ENCODE data around the gene CACNA1S.

The CACNA1S gene

DNA sequence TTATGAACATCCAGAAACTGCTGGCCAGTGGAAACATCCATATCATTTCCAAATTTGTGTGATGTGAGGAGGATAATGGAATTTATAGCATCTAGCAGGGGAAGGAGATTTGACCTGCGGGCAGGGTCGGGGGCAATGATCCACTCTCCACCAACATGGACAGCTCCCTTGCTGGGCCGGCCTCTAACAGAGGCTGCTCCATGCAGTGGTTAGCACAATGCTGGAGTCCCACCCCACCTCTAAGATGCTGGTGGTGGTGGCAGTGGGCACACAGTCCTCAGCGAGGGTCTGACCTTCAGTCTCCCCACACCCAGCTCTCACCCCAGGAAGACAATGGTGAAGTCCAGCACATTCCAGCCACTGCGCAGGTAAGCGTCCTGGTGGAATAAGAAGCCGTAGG lies 18.7 kb downstream of the CACNA1S start:
- no peak for DNase-seq (ENCODE audit: low read depth in 2 of 2)

DNA sequence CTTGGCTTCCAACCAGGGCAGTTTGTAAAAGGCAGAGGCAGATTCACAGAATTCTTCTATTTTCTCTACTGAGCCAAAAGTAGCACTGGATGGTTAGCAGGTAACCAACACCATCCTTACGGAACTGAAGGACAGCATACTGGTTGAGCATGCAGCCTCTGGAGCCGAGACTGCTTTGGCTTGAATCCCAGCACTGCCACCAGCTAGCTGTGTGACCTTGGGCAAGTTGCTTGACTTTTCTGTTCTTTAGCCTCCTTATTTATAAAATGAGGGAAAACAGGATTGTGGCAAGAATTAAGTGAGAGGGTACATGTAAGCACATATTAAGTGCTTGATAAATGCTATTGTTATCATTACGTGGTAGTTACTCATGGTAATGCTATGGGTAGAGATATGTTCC lies 19.5 kb downstream of the CACNA1S start:
- DNase-seq (ENCODE audit: low read depth in 2 of 2), result no peak

DNA sequence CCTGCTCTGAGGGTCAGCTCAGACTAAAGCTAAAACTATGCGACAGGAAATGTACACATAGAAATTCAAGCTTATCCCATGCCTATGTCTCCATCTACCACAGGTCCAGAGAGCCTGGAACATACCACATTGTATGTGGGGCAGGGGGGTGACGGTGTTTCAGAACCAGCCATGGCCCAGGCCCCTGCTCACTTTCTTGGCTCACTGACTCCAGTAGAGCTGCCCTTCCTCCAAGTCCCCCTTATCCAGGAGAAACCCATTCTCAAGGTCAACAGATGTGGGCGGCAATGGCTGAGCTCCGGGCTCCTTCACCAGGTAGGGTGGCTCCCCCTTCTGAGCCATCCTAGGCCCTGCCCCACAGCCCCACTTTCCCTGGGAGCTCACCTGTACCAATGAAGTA lies 21.0 kb downstream of the CACNA1S start:
- DNase-seq (ENCODE audit: low read depth in 2 of 2), result no peak

DNA sequence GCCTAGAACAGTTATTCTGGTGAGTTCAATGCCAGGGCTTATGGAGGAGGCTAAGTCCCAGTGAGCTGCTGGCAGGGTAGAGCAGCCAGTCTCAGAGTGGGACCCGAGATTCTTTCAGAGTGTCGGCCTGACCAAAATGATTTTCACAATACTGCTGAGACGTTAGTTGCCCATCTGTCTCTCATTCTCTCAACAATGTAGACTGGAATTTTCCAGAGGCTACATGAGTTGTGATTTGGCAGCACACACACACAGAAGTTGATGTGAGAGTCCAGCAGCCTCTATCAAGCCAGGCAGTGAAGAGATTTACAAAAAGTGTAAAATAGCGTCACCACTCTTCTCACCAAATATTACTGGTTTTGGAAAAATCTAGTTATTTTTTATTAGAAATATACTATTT lies 21.7 kb downstream of the CACNA1S start:
- DNase-seq (ENCODE audit: low read depth in 2 of 2), result no peak

DNA sequence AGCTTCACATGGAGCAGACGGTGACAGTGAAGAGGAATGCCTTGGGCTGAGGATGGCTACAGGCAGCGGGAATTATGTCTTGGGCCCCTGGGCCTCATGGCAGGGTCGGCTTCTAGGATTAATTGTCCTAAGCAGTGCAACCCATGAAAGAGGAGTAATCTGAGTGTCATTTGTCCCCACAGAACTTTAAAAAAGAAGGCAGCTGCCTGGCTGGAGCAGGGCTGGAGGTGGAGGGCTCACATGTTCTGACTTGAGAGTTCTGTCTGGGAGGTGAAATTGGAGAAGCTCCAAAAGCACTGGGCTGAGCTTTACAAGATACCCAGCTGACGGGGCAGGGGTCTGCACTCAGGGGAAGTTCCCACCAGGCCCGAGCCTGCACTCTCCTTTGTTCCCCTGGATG lies 22.6 kb downstream of the CACNA1S start:
- no peak for DNase-seq (ENCODE audit: low read depth in 2 of 2)

DNA sequence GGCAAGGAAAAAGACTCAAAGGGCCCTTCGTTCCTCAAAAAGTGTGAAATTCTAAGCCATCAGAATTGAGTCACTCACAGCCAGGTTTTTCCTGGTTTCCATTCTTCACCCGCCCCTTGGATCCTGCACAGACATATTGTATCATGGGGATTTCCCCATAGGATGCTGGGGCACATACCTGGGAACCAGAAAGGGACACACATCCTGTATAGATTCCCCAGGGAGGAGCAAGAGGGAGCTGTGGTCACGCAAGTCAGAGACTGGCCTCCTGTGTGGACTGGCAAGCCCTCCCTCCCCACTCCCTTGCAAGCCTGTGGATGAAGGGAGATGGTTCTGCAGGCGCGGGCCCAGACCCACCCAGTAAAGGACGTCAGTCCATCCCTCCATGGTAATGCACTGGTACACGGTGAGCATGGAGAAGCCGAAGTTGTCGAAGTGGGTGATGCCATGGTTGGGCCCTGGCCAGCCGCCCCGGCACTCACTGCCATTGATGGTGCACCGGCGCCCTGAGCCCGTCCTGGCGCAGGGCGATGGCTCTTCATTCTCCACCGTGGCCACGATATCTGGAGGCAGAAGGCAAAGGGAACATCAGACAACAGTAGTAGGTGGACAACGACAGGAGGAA lies 23.2 kb downstream of the CACNA1S start:
- no peak for DNase-seq (ENCODE audit: low read depth in 2 of 2)

DNA sequence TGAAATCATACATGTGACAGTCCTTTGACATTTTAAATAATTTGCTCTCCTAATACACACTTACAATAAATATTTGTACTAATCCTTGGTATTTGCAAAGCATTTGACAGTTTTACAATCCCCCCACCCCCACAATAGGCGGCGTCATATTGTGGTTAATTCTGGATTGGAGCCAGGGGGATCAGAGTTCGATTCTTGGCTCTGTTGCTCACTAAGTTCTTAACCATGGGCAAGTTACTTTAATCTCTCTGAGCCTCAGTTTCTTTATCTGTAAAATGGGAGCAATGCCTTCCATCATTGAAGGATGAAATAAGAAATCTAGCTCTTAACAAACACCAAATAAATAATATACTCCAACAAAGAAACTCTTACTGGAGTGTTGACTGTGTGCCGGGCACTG lies 23.8 kb downstream of the CACNA1S start:
- no peak for DNase-seq (ENCODE audit: low read depth in 2 of 2)

DNA sequence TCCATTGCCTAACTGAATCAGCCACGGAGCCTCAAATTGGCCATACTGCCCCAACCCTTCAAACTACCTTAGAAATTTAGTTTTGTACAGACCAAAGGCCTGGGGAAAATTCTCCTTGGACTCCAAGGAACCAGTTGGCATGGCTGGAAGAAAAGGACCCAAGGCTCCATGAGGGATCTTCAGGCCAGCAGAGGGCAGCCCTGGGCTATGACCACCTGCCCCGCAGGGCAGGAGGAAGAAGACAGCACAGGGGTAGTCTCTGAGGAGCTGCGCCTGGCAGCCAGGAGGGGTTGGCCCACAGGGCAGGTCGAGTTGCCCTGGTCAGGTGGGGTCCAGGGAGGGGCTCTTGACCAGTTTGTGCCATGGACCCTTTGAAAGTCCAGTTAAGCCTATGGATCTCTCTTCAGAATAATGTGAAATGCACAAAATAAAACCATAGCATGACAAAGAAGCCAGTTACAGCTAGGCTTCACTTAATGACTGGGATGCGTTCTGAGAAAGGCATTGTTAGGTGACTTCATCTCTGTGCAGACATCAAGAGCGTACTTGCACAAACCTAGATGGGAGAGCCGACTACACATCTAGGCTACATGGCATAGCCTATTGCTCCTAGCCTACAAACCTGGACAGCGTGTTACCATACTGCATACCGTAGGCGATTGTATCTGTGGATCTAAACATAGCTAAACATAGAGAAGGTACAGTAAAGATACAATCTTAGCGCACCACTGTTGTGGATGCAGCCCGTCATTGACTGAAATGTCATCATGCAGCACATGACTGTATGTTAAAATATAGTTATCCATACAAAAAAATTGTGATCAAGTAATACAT lies 26.1 kb downstream of the CACNA1S start:
- no peak for DNase-seq (ENCODE audit: low read depth in 2 of 2)

DNA sequence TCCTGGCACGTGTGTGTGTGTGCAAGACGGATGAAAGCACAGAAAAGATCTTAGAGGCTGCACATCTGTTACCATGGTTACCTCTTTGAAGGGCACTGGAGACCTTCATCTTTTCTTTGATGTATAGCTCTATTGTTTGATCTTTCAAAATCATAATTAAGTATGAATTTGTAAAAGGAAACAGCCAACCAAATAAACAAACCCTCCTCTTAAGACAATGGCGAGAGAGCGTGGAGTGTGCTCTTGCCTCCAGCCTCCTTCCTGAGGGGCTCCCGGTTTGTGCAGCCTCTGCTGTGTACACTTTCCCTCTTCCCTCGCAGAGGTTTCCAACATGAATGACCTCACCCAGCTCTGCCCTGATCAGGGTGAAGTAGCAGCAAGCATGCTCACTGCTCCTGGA lies 27.9 kb downstream of the CACNA1S start:
- no peak for DNase-seq (ENCODE audit: low read depth in 2 of 2)

DNA sequence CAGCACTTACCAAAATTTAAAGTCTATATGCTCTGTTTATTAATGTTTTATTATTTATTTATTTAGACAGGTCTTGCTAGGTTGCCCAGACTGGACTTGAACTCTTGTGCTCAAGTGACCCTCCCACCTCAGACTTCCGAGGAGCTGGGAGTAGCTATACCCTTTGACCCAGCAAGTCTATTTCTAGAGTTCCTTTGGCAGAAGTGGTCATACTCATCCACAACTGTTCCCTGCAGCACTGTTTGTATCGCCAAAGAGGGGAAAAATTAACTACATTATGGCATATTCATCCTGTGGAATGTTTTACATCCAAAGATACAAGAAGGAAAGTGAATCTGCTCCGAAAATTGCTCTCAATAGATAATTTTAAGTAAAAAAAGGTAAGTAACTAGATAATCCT lies 28.5 kb downstream of the CACNA1S start:
- DNase-seq (ENCODE audit: low read depth in 2 of 2), result no peak

DNA sequence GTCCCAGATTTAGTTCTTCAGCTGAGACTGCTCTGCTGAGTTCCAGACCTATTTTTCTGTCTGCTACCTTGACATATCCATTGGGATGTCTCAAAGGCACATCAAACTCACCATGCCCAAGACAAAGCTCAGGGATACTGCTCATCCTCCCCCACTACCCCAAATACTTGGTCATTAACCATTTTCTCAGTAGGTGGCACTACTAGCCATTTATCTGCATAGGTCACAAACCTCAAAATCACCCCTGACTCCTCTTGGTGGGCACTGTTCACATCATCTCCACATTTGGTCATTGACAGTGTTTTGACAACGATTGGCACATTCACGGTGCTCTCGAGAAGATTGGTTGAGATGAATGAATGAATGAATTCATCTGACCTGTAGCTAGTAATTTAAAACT lies 32.1 kb downstream of the CACNA1S start:
- DNase-seq (ENCODE audit: low read depth in 2 of 2), result no peak

DNA sequence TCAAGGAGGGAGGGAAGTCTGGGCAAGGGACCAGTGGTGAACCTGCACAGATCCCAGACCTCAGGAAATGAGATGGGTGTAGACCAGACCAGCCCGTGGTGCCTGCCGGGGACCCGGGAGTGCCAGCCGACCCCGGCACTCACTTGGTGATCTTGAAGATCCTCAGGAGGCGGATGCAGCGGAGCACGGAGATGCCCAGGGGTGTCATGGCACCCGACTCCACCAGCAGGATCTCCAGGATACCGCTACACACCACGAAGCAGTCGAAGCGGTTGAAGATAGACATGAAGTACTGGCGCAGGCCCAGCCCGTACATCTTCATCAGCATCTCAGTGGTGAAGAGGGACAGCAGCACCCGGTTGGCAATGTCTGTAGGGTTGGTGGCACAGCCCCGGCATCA lies 34.5 kb downstream of the CACNA1S start:
- no peak for DNase-seq (ENCODE audit: low read depth in 2 of 2)

DNA sequence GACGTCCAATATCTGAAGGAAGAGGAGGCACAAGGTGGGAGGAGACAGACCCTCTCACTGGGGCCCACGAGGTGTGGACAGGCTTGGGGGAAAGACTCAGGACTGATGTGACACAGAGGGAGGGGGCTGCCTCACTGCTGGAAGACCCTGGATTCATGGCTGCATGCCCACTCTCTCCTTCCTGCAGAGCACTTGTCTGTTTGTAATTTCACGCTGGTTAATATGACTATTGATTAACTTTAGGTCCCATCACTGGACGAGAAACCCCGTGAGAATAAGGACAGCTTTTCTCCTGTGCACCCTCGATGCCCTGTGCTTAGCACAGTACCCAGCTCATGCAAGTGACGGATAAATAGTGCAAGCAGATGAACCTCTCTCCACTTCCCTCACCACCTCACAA lies 35.1 kb downstream of the CACNA1S start:
- no peak for DNase-seq (ENCODE audit: low read depth in 2 of 2)

DNA sequence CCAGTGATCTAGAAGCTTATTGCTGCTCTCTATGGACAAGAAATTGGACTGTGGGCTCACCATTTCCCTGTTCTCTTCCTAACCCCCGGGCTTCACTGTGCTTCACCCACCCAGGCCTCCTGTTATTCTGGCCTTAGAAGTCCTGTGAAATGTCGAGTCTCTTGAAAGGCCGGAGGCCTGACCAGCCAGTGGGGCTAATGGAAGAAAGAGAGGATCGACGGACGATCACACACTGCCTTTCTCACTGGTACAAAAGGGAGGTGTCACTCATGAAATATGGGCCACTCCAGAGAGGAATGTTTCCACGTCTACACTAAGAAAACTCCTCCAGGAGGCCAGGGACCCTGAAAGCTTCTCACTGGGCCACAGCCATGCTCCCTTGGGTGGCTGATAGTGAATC lies 36.1 kb downstream of the CACNA1S start:
- no peak for DNase-seq (ENCODE audit: low read depth in 2 of 2)

DNA sequence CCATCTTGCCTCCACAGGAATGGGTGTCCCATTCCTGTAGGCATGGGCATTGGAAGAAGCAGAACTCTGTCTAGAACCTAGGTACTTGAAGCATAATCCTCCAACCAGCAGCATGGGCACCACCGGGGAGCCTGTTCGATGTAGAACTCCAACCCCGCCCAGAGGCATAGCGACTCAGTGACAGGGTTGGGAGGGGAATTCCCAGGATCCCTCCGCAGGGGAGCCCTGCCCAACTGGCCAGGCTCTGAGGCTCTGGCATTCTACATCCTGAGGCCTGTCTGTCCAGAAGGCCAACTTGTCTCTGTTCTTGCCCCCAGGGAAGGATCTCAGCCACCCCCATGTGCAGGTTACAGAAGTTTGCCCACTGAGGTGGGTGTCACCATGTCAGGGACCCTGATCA lies 38.2 kb downstream of the CACNA1S start:
- DNase-seq (ENCODE audit: low read depth in 2 of 2), result no peak

DNA sequence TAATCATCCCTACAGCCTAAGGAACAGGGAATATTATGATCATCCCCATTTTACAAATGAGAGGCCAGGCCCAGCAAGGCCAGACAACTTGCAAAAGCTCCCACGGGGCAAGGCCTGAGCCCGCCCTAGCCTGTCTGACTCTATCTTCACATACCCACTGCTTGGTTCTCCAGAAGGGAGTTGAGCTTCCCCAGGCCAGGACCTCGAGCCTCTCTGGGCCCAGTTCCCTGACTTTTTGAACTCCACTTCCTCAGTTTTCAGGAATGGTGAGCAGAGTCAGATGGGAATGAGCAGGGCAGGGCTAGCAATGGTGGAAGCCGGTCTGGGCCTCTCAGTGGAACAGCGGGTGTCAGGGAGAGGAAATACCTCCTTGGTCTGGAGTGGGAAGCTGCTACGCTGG lies 39.3 kb downstream of the CACNA1S start:
- DNase-seq (ENCODE audit: low read depth in 2 of 2), result no peak

DNA sequence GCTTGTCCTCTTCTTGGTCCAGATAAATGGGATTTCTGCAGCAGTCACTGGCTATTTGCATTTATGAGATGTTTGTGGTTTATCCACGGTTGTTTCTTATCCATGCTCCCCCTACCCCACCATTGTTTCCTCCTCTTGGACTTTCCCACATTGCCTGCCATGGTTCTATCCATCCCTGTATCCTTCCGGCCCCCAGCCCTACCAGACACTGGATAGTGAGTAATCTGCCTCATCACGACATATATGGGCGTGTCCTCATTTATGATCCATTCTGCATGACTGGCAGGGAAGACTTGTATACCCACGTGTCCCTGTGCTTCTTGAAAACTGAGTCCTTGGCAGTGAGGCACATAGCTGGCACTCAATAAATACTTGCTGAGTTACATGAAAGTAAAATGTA lies 40.1 kb downstream of the CACNA1S start:
- DNase-seq (ENCODE audit: low read depth in 2 of 2), result no peak

DNA sequence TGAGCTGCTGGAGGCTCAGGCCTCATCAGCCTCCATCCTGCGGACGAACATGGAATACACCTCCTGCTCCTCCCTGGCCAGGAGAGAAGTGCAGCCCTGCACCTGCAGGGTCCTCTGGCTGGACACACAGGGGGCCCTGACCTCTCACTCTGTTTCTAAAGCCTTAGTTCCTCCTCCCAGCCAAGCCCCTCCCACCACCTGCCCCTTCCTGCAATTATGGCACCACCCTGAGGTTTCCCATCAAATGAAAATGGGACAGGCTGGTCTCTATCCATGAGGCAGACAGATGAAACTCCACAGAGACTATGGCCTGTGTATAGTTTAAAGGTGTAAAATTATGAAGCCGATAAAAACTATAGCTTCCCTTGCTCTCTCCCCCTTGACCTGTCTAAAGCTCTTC lies 42.6 kb downstream of the CACNA1S start:
- DNase-seq (ENCODE audit: low read depth in 2 of 2), result no peak

DNA sequence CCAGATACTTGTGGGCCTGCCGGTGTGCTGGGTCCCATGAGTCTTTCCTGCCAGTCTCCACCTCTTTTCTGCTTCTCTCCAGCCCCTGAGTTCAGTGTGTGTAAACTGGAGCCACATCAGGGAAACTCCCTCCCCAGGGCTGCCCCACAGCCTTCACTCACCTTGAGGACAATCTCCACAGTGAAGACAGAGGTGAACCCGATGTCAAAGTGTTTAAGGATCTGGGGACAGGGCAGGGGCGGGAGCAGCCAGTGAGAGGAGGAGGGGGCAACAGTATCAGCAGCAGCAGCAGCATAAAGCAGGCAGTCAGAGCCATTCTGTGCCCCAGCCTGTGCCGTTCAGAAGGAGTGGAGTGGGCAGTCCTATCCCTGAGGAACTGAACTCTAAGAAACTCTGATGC lies 43.2 kb downstream of the CACNA1S start:
- no peak for DNase-seq (ENCODE audit: low read depth in 2 of 2)

DNA sequence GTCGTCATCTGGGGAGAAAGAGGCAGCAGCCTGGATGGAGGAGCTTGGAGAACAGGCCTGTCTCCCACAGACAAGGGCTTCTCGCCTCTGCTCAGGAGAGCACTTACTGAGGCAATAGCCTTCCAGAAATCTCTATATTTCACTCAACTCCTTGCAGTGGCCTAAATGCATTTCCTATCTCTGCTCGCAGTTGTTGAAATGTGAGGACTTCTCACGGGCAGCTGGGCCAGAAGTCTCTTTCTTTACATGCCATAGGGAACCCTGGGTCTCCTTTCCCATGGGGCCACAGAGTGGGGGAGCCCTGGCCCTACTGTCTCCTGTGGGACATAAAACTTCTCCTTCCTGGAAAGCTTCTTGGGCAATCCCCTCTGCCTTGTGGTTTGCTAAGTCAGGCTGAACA lies 45.2 kb downstream of the CACNA1S start:
- no peak for DNase-seq (ENCODE audit: low read depth in 2 of 2)

DNA sequence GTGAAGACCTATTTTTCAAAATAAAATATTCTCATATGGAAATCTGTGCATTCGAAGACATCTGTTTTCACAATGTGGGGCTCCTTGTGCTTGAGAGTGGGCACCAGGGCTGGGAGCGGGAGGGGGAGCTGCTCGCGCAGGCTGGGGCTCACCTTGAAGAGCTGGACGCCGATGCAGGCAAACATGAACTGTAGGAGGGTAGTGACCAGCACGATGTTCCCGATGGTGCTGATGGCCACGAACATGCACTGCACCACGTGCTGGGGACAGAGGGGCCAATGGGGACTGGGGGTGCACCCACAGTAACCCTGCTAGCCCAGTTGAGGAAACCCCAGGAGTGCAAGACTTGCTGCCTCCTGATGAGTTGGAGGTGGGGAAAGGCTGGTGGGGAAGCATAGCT lies 46.5 kb downstream of the CACNA1S start:
- DNase-seq (ENCODE audit: low read depth in 2 of 2), result no peak

DNA sequence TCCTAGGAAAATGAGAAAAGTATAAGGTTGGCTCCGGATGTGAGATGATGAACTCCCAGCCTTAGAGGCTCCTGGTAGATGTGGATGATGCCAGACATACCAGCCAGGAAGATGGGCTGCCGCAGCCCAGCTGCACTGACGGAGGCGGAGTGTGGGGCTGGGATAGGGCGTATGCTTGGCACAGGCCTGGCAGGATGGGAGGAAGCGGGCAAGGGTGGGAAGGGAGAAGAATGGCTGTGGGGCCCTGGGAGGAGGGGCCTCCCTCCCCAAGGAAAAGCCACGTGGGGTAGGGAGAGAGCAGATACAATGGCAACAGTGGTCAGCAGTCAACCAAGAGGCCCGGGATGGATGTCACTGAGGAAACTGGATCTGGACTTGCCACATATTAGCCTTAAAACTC lies 47.4 kb downstream of the CACNA1S start:
- no peak for DNase-seq (ENCODE audit: low read depth in 2 of 2)

DNA sequence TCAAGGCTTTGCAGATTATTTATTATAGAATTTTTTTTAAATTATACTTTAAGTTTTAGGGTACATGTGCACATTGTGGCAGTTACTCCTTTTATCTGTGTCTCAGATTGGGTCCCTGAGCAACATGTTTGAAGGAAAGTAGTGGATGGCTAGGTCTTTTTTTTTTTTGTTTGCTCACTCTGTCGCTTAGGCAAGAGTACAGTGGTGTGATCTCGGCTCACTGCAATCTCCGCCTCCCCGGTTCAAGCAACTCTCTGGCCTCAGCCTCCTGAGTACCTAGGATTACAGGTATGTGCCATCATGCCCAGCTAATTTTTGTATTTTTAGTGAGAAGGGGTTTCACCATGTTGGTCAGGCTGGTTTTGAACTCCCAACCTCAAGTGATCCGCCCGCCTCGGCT lies 49.1 kb downstream of the CACNA1S start:
- DNase-seq (ENCODE audit: low read depth in 2 of 2), result no peak
